WTC11 (cell line): ENCODE results near the gene TCF3. TPM values are rescaled to one million over a fixed set of nuclear protein-coding genes. Genes with fewer than 3 reads are reported as not detected.

Source experiments
- ATAC-seq: fragments of 200-7000 bp; cut with Tn5 transposase; 2 replicates; pipeline ENCODE4 v1.10.0; 2021; ENCODE audit warnings: mild to moderate bottlenecking, moderate library complexity
- CTCF ChIA-PET: fragments of 300-600 bp; sonication (Branson Sonifier 250); formaldehyde crosslinking; loops from one replicate; lab custom pipeline; 2021; ENCODE audit warnings: antibody characterized with exemption; lab: Charles Lee
- POLR2A ChIA-PET: fragments of 350-600 bp; sonication (Branson Sonifier 250); formaldehyde crosslinking; loops from one replicate; lab custom pipeline; 2021; ENCODE audit warnings: antibody characterized with exemption; lab: Charles Lee
- DNase-seq: peaks from one replicate; pipeline ENCODE4 v3.0.0; 2021; ENCODE audit warnings: low spot score
- H3K27ac Mint-ChIP-seq: 2 replicates; pipeline ENCODE4 v1.8.0; 2021; ENCODE audit warnings: mixed read lengths
- H3K27me3 Mint-ChIP-seq: 2 replicates; pipeline ENCODE4 v1.8.0; 2021; ENCODE audit warnings: low read depth, mild to moderate bottlenecking, moderate library complexity, mixed read lengths
- H3K36me3 Mint-ChIP-seq: 2 replicates; pipeline ENCODE4 v1.8.0; 2021; ENCODE audit warnings: mixed read lengths
- H3K4me1 Mint-ChIP-seq: 2 replicates; pipeline ENCODE4 v1.8.0; 2022; ENCODE audit warnings: mixed read lengths
- H3K4me3 Mint-ChIP-seq: 2 replicates; pipeline ENCODE4 v1.8.0; 2021; ENCODE audit warnings: mild to moderate bottlenecking, moderate library complexity, mixed read lengths
- H3K9me3 Mint-ChIP-seq: 2 replicates; pipeline ENCODE4 v1.8.0; 2021; ENCODE audit warnings: mixed read lengths
- GABPB1 ChIP-seq: sonication (generic); formaldehyde crosslinking; IDR thresholded peaks from 2 replicates; pipeline ENCODE4 v1.8.1; 2023; ENCODE audit warnings: mild to moderate bottlenecking, missing genetic modification reagents
- GRHL2 ChIP-seq: fragments of 250-450 bp; sonication (Bioruptor Pico); IDR thresholded peaks from 2 replicates; pipeline ENCODE4 v1.8.0; 2022; ENCODE audit warnings: mild to moderate bottlenecking, moderate library complexity; ENCODE audit not compliant: insufficient replicate concordance, severe bottlenecking
- HMGA2 ChIP-seq: fragments of 250-450 bp; sonication (Bioruptor Pico); IDR thresholded peaks from 2 replicates; pipeline ENCODE4 v1.4.0; 2021; ENCODE audit warnings: mild to moderate bottlenecking, moderate library complexity
- MAX ChIP-seq: sonication (generic); formaldehyde crosslinking; IDR thresholded peaks from 2 replicates; pipeline ENCODE4 v1.8.0; 2022; ENCODE audit warnings: mild to moderate bottlenecking, missing genetic modification reagents
- PRDM15 ChIP-seq: sonication (generic); formaldehyde crosslinking; IDR thresholded peaks from 2 replicates; pipeline ENCODE4 v1.8.0; 2022; ENCODE audit warnings: missing genetic modification reagents
- PREB ChIP-seq: sonication (generic); formaldehyde crosslinking; IDR thresholded peaks from 2 replicates; pipeline ENCODE4 v1.8.1; 2022; ENCODE audit warnings: mild to moderate bottlenecking, missing genetic modification reagents, moderate library complexity, borderline replicate concordance
- RELA ChIP-seq: sonication (generic); formaldehyde crosslinking; IDR thresholded peaks from 2 replicates; pipeline ENCODE4 v1.8.1; 2022; ENCODE audit warnings: missing genetic modification reagents, mild to moderate bottlenecking, borderline replicate concordance
- RORB ChIP-seq: fragments of 250-450 bp; sonication (Bioruptor Pico); IDR thresholded peaks from 2 replicates; pipeline ENCODE4 v1.9.0; 2021; ENCODE audit warnings: mild to moderate bottlenecking
- SMAD3 ChIP-seq: sonication (generic); formaldehyde crosslinking; IDR thresholded peaks from 2 replicates; pipeline ENCODE4 v1.8.0; 2022; ENCODE audit warnings: missing genetic modification reagents, mild to moderate bottlenecking, borderline replicate concordance
- SP1 ChIP-seq: sonication (generic); formaldehyde crosslinking; conservative IDR thresholded peaks from 2 replicates; pipeline ENCODE4 v1.8.1; 2022; ENCODE audit warnings: missing genetic modification reagents
- ZBTB21 ChIP-seq: sonication (generic); formaldehyde crosslinking; IDR thresholded peaks from 2 replicates; pipeline ENCODE4 v1.8.1; 2023; ENCODE audit warnings: mild to moderate bottlenecking, missing genetic modification reagents, borderline replicate concordance
- ZNF219 ChIP-seq: sonication (generic); formaldehyde crosslinking; IDR thresholded peaks from 2 replicates; pipeline ENCODE4 v1.8.0; 2023; ENCODE audit warnings: missing genetic modification reagents, mild to moderate bottlenecking, borderline replicate concordance
- ZNF263 ChIP-seq: sonication (generic); formaldehyde crosslinking; IDR thresholded peaks from 2 replicates; pipeline ENCODE4 v1.8.1; 2022; ENCODE audit warnings: low read depth, mild to moderate bottlenecking, moderate library complexity, missing genetic modification reagents
- total RNA-seq: library from RNA; stranded (reverse); gene quantifications from 3 replicates; pipeline ENCODE4 v1.2.3, GENCODE V29; 2021
- TF ChIP-seq, protein P1 (sequence below): sonication (generic); formaldehyde crosslinking; IDR thresholded peaks from 2 replicates; pipeline ENCODE4 v1.8.1; 2022; ENCODE audit warnings: low read depth, missing genetic modification reagents, borderline replicate concordance
- TF ChIP-seq, protein P2 (sequence below): fragments of 250-450 bp; sonication (Bioruptor Pico); IDR thresholded peaks from 2 replicates; pipeline ENCODE4 v1.9.0; 2021; ENCODE audit warnings: mild to moderate bottlenecking
- TF ChIP-seq, protein P3 (sequence below): sonication (generic); formaldehyde crosslinking; IDR thresholded peaks from 2 replicates; pipeline ENCODE4 v1.8.0; 2022; ENCODE audit warnings: mild to moderate bottlenecking, missing genetic modification reagents

TCF3 gene
- total RNA-seq, 1 experiment from 2014 or later: 324 TPM

DNA sequence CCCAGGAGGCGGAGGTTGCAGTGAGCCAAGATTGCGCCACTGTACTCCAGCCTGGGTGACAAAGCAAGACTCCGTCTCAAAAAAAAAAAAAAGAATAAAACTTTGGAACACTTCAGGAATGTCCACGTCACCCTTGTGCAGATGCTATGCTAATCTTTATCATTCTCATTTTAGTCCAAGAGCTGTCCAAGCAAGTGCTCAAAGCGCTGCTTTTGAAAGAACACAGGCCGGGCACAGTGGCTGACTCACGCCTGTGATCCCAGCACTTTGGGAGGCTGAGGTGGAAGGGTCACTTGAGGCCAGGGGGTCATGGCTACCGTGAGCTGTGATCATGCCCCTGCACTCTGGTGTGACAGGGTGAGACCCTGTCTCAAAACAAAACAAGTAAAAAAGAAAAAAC is 36.0 kb downstream of the TCF3 start (continued):
- no peak for TF ChIP-seq PRDM15 (CRISPR knock-in tag)
- TF ChIP-seq, protein P1, sequence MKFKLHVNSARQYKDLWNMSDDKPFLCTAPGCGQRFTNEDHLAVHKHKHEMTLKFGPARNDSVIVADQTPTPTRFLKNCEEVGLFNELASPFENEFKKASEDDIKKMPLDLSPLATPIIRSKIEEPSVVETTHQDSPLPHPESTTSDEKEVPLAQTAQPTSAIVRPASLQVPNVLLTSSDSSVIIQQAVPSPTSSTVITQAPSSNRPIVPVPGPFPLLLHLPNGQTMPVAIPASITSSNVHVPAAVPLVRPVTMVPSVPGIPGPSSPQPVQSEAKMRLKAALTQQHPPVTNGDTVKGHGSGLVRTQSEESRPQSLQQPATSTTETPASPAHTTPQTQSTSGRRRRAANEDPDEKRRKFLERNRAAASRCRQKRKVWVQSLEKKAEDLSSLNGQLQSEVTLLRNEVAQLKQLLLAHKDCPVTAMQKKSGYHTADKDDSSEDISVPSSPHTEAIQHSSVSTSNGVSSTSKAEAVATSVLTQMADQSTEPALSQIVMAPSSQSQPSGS: no peak
- no peak for TF ChIP-seq ZNF219 (CRISPR knock-in tag)
- TF ChIP-seq GABPB1 (CRISPR knock-in tag): no peak
- TF ChIP-seq ZBTB21: no peak
- TF ChIP-seq MAX (CRISPR knock-in tag): no peak
- TF ChIP-seq HMGA2: no peak
- TF ChIP-seq, all 79 proteins: peak for 0

GRCh38 chr19:1615156-1615765 is 37.2 kb downstream of the TCF3 start:
- no peak overlapping the region for H3K4me3 Mint-ChIP-seq
- no peaks in the 10 kb centered on the region for H3K9me3 Mint-ChIP-seq
- peaks cover 62% of the 10 kb centered on the region for H3K36me3 Mint-ChIP-seq
- no peaks in the 10 kb centered on the region for H3K27me3 Mint-ChIP-seq
- ATAC-seq (no peak), DNase-seq (no peak)
- CTCF ChIA-PET: interaction anchor here (0.5 kb wide), 1 partner anchor 10 kb away, joined by 3 read pairs; the partner anchor contains the start of gene UQCR11
- H3K4me1 Mint-ChIP-seq: no peaks in the 10 kb centered on the region
- POLR2A ChIA-PET: interaction anchor here (0.5 to 0.6 kb wide), 2 partner anchors 943 to 961 kb away, joined by 4 to 10 read pairs; no protein-coding TSS in a partner anchor
- no peak for TF ChIP-seq SMAD3
- TF ChIP-seq ZNF263: no peak
- no peak for TF ChIP-seq GRHL2
- no peak for TF ChIP-seq ZBTB21
- TF ChIP-seq, all 79 proteins: peak for 0
- H3K27ac Mint-ChIP-seq: no peak overlapping the region

DNA sequence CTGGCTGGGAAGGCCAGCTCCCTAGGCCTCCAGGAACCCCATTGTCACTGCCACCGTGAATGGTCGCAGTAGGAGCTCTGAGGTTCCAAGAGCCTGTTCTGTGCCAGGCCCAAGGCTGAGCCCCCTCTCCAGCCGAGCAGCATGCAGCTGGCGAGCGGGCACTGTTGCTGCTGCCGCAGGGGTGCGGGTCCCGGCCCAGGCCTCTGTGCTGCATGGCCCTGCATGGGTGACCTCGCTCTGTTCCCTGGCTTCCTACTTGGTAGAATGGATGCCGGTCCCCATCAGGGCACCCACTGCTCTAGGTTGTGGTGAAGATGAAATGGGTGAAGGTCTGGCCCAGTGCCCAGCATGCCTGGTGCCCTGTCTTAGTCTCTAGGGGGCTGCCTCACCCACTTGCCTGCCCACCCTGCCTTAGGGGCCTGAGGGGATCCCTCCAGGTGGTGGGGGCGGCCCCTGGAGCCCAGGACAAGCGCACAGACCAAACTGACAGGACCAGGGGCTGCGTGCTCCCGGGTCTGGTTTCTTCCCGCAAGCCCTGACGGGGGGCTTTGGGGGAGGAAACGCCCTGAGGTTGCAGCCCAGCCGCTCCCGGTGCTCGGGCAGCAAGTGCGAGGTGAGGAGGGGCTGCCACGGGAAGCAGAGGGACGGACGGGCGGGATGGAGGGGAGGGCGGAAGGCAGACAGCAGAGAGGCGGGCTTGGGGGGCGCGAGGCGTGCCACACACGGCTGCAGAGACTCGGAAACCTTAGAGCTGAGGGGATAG is 38.4 kb downstream of the TCF3 start:
- ChIA-PET POLR2A (interaction anchor here (0.6 kb wide), 1 partner anchor 225 kb away, joined by 3 read pairs; no protein-coding TSS in a partner anchor), CTCF (interaction anchor here (0.7 to 1.2 kb wide), 4 partner anchors 11 to 212 kb away, joined by 3 to 4 read pairs (median 4); no protein-coding TSS in a partner anchor)
- H3K27me3 Mint-ChIP-seq: no peaks in the 10 kb centered on the region
- H3K4me1 Mint-ChIP-seq: no peaks in the 10 kb centered on the region
- H3K9me3 Mint-ChIP-seq: no peaks in the 10 kb centered on the region
- peaks cover 62% of the 10 kb centered on the region for H3K36me3 Mint-ChIP-seq
- ATAC-seq (no peak), DNase-seq (no peak)
- no peak overlapping the region for H3K4me3 Mint-ChIP-seq
- no peak overlapping the region for H3K27ac Mint-ChIP-seq
- TF ChIP-seq, protein P2, sequence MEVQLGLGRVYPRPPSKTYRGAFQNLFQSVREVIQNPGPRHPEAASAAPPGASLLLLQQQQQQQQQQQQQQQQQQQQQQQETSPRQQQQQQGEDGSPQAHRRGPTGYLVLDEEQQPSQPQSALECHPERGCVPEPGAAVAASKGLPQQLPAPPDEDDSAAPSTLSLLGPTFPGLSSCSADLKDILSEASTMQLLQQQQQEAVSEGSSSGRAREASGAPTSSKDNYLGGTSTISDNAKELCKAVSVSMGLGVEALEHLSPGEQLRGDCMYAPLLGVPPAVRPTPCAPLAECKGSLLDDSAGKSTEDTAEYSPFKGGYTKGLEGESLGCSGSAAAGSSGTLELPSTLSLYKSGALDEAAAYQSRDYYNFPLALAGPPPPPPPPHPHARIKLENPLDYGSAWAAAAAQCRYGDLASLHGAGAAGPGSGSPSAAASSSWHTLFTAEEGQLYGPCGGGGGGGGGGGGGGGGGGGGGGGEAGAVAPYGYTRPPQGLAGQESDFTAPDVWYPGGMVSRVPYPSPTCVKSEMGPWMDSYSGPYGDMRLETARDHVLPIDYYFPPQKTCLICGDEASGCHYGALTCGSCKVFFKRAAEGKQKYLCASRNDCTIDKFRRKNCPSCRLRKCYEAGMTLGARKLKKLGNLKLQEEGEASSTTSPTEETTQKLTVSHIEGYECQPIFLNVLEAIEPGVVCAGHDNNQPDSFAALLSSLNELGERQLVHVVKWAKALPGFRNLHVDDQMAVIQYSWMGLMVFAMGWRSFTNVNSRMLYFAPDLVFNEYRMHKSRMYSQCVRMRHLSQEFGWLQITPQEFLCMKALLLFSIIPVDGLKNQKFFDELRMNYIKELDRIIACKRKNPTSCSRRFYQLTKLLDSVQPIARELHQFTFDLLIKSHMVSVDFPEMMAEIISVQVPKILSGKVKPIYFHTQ: no peak
- TF ChIP-seq PRDM15 (CRISPR knock-in tag) (no peak), SP1 (no peak), PREB (CRISPR knock-in tag) (no peak), RORB (CRISPR knock-in tag) (no peak), ZNF219 (CRISPR knock-in tag) (no peak), RELA (no peak)
- TF ChIP-seq, protein P3, sequence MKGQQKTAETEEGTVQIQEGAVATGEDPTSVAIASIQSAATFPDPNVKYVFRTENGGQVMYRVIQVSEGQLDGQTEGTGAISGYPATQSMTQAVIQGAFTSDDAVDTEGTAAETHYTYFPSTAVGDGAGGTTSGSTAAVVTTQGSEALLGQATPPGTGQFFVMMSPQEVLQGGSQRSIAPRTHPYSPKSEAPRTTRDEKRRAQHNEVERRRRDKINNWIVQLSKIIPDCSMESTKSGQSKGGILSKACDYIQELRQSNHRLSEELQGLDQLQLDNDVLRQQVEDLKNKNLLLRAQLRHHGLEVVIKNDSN: no peak
